CD14-positive monocyte (primary cell): Measurements from ENCODE around the gene INTS15. TPM values are rescaled to one million over a fixed set of nuclear protein-coding genes. Genes with fewer than 3 reads are reported as not detected.

ENCODE experiments used
- DNase-seq, 3 donors: peaks; one replicate each; pipeline ENCODE4 v3.0.0-alpha.2; 2011 to 2022
- H2AFZ ChIP-seq: 2 replicates; pipeline ENCODE4 v1.6.0; 2012; ENCODE audit warnings: mild to moderate bottlenecking, low read depth, low read length, inconsistent platforms; ENCODE audit not compliant: insufficient read depth, poor library complexity, severe bottlenecking
- H3K27ac ChIP-seq, 2 donors: 1 replicate in 1 of 2; 2 replicates in 1 of 2; pipeline ENCODE4 v1.5.1; 2012 to 2013; ENCODE audit warnings: low read length in 2 of 2, control low read depth in 1 of 2, inconsistent platforms in 1 of 2, low read depth in 1 of 2, mild to moderate bottlenecking in 1 of 2
- H3K27me3 ChIP-seq, 2 donors: one replicate each; pipeline versions ENCODE4 v1.6.0 to v1.6.1; 2011 to 2013; ENCODE audit warnings: low read length in 2 of 2; ENCODE audit not compliant: control insufficient read depth in 2 of 2, insufficient read depth in 2 of 2
- H3K36me3 ChIP-seq, 2 donors: replicated peaks in 1 of 2; 1 replicate in 1 of 2; 2 replicates in 1 of 2; pipeline versions ENCODE4 v1.5.1 to v1.6.1; 2012 to 2013; ENCODE audit warnings: low read length in 2 of 2, control low read depth in 1 of 2, inconsistent platforms in 1 of 2, mild to moderate bottlenecking in 1 of 2; ENCODE audit not compliant: insufficient read depth in 2 of 2, control insufficient read depth in 1 of 2
- H3K4me1 ChIP-seq, 2 donors: 1 replicate in 1 of 2; 2 replicates in 1 of 2; pipeline versions ENCODE4 v1.5.1 to v1.6.1; 2012 to 2013; ENCODE audit warnings: low read length in 2 of 2, control low read depth in 1 of 2, inconsistent platforms in 1 of 2, mild to moderate bottlenecking in 1 of 2, moderate library complexity in 1 of 2; ENCODE audit not compliant: insufficient read depth in 2 of 2, control insufficient read depth in 1 of 2
- H3K4me2 ChIP-seq: replicated peaks from 2 replicates; pipeline ENCODE3; 2012; ENCODE audit warnings: low read length, moderate library complexity, mild to moderate bottlenecking; ENCODE audit not compliant: poor library complexity, severe bottlenecking; ENCODE audit errors: extremely low read depth
- H3K4me3 ChIP-seq, 3 experiments: fragments of 200-600 bp in 1 of 3; sonication (generic) in 1 of 3; replicated peaks in 1 of 3; 1 replicate in 2 of 3; 2 replicates in 1 of 3; pipeline ENCODE4 v1.5.1; 2011 to 2013; ENCODE audit warnings: low read length in 3 of 3, mild to moderate bottlenecking in 3 of 3, control low read depth in 2 of 3, low read depth in 2 of 3, inconsistent platforms in 1 of 3, moderate library complexity in 1 of 3
- H3K79me2 ChIP-seq: 2 replicates; pipeline ENCODE4 v1.6.0; 2012; ENCODE audit warnings: mild to moderate bottlenecking, control low read depth, inconsistent platforms, low read length, moderate library complexity; ENCODE audit not compliant: insufficient read depth
- H3K9ac ChIP-seq: 2 replicates; pipeline ENCODE4 v1.6.0; 2017; ENCODE audit warnings: low read length, mild to moderate bottlenecking; ENCODE audit not compliant: insufficient read depth, poor library complexity, severe bottlenecking
- H3K9me3 ChIP-seq, 2 donors: replicated peaks in 1 of 2; 1 replicate in 1 of 2; 2 replicates in 1 of 2; pipeline versions ENCODE4 v1.5.1 to v1.6.1; 2012 to 2013; ENCODE audit warnings: low read length in 2 of 2, control low read depth in 1 of 2; ENCODE audit not compliant: control insufficient read depth in 1 of 2, insufficient read depth in 1 of 2
- H4K20me1 ChIP-seq: 2 replicates; pipeline ENCODE4 v1.6.0; 2012; ENCODE audit warnings: mild to moderate bottlenecking, low read length, control low read depth, moderate library complexity; ENCODE audit not compliant: insufficient read depth
- H3K27ac Mint-ChIP-seq, 7 donors: one replicate each; pipeline ENCODE4 v1.8.0; 2020; ENCODE audit warnings: mild to moderate bottlenecking in 7 of 7, mixed read lengths in 7 of 7, moderate library complexity in 6 of 7, inconsistent platforms in 2 of 7
- H3K27me3 Mint-ChIP-seq, 3 donors: one replicate each; pipeline ENCODE4 v1.8.0; 2021 to 2022; ENCODE audit warnings: low read depth in 3 of 3, mild to moderate bottlenecking in 3 of 3, mixed read lengths in 3 of 3, moderate library complexity in 3 of 3, inconsistent platforms in 1 of 3
- H3K36me3 Mint-ChIP-seq, 2 donors: one replicate each; pipeline ENCODE4 v1.8.0; 2020; ENCODE audit warnings: mixed read lengths in 2 of 2, inconsistent platforms in 1 of 2, mild to moderate bottlenecking in 1 of 2
- H3K4me1 Mint-ChIP-seq: one replicate; pipeline ENCODE4 v1.8.0; 2020; ENCODE audit warnings: mild to moderate bottlenecking, mixed read lengths
- H3K4me3 Mint-ChIP-seq, 2 donors: one replicate each; pipeline ENCODE4 v1.8.0; 2020; ENCODE audit warnings: mild to moderate bottlenecking in 2 of 2, mixed read lengths in 2 of 2, moderate library complexity in 1 of 2
- H3K9me3 Mint-ChIP-seq, 7 donors: one replicate each; pipeline ENCODE4 v1.8.0; 2020 to 2022; ENCODE audit warnings: mixed read lengths in 7 of 7, mild to moderate bottlenecking in 6 of 7, moderate library complexity in 6 of 7, inconsistent platforms in 2 of 7
- WGBS: methylation state at CpG from one replicate; pipeline ENCODE4 v1.1.5; 2013; ENCODE audit warnings: missing lambda C conversion rate; ENCODE audit not compliant: insufficient coverage; 5-methylcytosine and 5-hydroxymethylcytosine counted together
- intact Hi-C, 2 donors: fragments of 100-400 bp; cut with micrococcal nuclease; formaldehyde crosslinking; loops; one replicate each; pipeline versions ENCODE4 v1.15.0 to v1.15.1; 2023
- polyA plus RNA-seq, 3 donors: library from polyadenylated mRNA; depleted of rRNA in 1 of 3; unstranded in 2 of 3; stranded (reverse) in 1 of 3; fragments of 300-500 nt in 2 of 3; fragments of >200 nt in 1 of 3; fragmentation: Illumina TruSeq in 2 of 3; gene quantifications; 1 replicate in 2 of 3; 2 replicates in 1 of 3; pipeline ENCODE4 v1.2.3, GENCODE V29; 2012 to 2021
- TF ChIP-seq, protein P1 (sequence below): fragments of 200-600 bp; IDR thresholded peaks from one replicate; pipeline ENCODE4 v1.8.0; 2022; ENCODE audit warnings: antibody characterized with exemption, mild to moderate bottlenecking

The INTS15 gene
- polyA plus RNA-seq, 3 donors = 16.9 to 32.7 (median 17.2) TPM

DNA sequence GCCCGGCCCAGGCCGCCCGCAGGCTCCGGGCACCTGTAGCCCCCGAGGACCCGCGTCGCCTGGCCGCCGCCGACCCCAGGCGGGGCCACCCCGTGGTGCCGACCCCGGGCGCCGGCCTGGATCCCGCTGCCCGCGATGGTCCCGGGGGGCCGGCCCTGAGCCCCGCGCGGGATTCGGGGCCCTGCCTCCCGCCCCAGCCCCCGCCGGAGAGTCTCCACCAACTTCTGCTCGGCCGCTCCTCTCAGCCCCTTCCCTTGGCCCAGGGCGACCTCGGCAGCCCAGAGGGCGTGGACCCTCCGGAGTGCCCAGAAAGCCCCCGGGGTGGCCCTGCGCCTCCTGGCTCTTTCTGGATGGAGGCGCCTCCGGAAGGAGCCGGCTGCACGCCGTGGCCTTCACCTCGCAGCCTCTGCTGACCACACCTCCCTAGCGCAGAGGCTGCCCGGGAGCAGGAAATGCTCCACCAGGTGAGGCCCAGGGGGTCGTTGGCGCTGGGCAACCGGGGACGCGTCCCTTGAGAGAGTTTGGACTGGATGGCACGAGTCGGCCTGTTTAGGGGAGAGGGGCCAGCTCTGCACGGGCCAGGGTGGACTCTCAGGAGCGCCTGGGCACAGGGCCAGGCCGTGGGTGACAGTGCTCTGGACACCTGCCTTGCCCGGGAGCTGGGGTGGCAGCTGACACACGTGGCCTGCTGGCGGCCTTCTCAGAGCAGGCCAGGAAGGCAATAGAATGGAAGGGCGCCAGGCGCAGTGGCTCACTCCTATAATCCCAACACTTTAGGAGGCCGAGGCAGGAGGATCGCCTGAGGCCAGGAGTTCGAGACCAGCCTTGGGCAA lies 26.1 kb downstream of the INTS15 start:
- Histone ChIP-seq H3K4me1 (peaks cover 2 to 11% of the 10 kb centered on the region in 2 donors), H3K27ac (no peak overlapping the region), H4K20me1 (no peaks in the 10 kb centered on the region), H2AFZ (peak overlapping the region; percentile 41), H3K36me3 (no peaks in the 10 kb centered on the region), H3K27me3 (peaks cover 15 to 52% of the 10 kb centered on the region in 2 donors), H3K9ac (no peak overlapping the region), H3K9me3 (peaks cover 2 to 5% of the 10 kb centered on the region in 2 donors), H3K4me2 (peak overlapping the region; percentile 3), H3K4me3 (no peak overlapping the region), H3K79me2 (no peaks in the 10 kb centered on the region)
- TF ChIP-seq, protein P1, sequence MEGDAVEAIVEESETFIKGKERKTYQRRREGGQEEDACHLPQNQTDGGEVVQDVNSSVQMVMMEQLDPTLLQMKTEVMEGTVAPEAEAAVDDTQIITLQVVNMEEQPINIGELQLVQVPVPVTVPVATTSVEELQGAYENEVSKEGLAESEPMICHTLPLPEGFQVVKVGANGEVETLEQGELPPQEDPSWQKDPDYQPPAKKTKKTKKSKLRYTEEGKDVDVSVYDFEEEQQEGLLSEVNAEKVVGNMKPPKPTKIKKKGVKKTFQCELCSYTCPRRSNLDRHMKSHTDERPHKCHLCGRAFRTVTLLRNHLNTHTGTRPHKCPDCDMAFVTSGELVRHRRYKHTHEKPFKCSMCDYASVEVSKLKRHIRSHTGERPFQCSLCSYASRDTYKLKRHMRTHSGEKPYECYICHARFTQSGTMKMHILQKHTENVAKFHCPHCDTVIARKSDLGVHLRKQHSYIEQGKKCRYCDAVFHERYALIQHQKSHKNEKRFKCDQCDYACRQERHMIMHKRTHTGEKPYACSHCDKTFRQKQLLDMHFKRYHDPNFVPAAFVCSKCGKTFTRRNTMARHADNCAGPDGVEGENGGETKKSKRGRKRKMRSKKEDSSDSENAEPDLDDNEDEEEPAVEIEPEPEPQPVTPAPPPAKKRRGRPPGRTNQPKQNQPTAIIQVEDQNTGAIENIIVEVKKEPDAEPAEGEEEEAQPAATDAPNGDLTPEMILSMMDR = no peak
- H3K4me3 Mint-ChIP-seq = peak overlapping the region in 1 of 2 donors; percentile 67
- intact Hi-C loops = no loop called here
- peaks cover 0 to 2% of the 10 kb centered on the region in 2 donors for H3K36me3 Mint-ChIP-seq
- peaks cover 11% of the 10 kb centered on the region for H3K4me1 Mint-ChIP-seq
- 2% methylated on average over 56 of the region's 63 CpGs for WGBS
- DNase-seq = no peak
- peaks cover 1 to 24% (median 5%) of the 10 kb centered on the region in 7 donors for H3K9me3 Mint-ChIP-seq
- H3K27me3 Mint-ChIP-seq = peaks cover 42 to 67% (median 63%) of the 10 kb centered on the region in 3 donors
- no peak overlapping the region for H3K27ac Mint-ChIP-seq

GRCh38 chr7:6616854-6617643 lies 27.2 kb downstream of the INTS15 start:
- Histone ChIP-seq H2AFZ (no peak overlapping the region), H3K4me2 (no peak overlapping the region), H3K9me3 (peaks cover 5 to 13% of the 10 kb centered on the region in 2 donors), H3K4me1 (peaks cover 13 to 23% of the 10 kb centered on the region in 2 donors), H3K27ac (no peak overlapping the region), H4K20me1 (no peaks in the 10 kb centered on the region), H3K79me2 (no peaks in the 10 kb centered on the region), H3K36me3 (no peaks in the 10 kb centered on the region), H3K9ac (no peak overlapping the region), H3K27me3 (peaks cover 15 to 52% of the 10 kb centered on the region in 2 donors), H3K4me3 (no peak overlapping the region)
- WGBS = 92% methylated on average over 20 of the region's 20 CpGs
- Mint-ChIP-seq H3K9me3 (peaks cover 6 to 32% (median 15%) of the 10 kb centered on the region in 7 donors), H3K36me3 (peaks cover 0 to 1% of the 10 kb centered on the region in 2 donors), H3K27ac (no peak overlapping the region), H3K4me1 (peaks cover 15% of the 10 kb centered on the region), H3K4me3 (peak overlapping the region in 1 of 2 donors; percentile 63), H3K27me3 (peaks cover 46 to 64% (median 60%) of the 10 kb centered on the region in 3 donors)
- TF ChIP-seq, protein P1 = no peak
- no peak for DNase-seq
- intact Hi-C loops = no loop called here
